Stimulated activated CD8-positive, alpha-beta memory T cell treated with anti-CD3 and anti-CD28 coated beads, Interleukin-7, amount 100 ng/mL, for 48 hours (primary cell): ENCODE results near the gene LAMC3.
"Not testable (repeated sequence)": the region's sequence is repeated elsewhere in the genome, so short reads cannot be mapped to it uniquely, and the experiment has no call there.

ENCODE experiments used
- DNase-seq, 2 donors: peaks; one replicate each; pipeline ENCODE4 v3.0.0-alpha.2; 2020; ENCODE audit warnings: low read depth in 1 of 2; ENCODE audit errors: extremely low read depth in 1 of 2

The LAMC3 gene

DNA sequence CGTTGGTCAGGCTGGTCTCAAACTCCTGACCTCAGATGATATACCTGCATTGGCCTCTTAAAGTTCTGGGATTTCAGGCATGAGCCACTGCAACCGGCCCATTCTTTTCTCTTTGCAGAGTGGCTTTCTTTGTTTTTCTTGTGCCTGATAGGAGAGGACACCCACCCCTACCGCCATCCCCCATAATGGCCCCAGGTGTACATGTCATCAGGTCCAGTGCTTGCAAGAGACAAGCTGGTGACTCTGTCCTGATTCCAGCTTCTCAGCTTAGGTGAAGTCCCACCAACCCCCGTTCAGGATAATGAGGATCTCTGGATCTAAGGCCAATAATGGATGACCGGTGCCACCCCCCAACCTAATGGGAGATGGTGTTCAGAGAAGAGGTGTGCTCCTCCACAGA is 85.0 kb downstream of the LAMC3 start:
- DNase-seq, result no peak

- no peak for DNase-seq
Observed at GRCh38 chr9:131094622-131095021, 85.6 kb downstream of the LAMC3 start.

GRCh38 chr9:131095666-131096268 is 86.8 kb downstream of the LAMC3 start:
- DNase-seq, result no peak

DNA sequence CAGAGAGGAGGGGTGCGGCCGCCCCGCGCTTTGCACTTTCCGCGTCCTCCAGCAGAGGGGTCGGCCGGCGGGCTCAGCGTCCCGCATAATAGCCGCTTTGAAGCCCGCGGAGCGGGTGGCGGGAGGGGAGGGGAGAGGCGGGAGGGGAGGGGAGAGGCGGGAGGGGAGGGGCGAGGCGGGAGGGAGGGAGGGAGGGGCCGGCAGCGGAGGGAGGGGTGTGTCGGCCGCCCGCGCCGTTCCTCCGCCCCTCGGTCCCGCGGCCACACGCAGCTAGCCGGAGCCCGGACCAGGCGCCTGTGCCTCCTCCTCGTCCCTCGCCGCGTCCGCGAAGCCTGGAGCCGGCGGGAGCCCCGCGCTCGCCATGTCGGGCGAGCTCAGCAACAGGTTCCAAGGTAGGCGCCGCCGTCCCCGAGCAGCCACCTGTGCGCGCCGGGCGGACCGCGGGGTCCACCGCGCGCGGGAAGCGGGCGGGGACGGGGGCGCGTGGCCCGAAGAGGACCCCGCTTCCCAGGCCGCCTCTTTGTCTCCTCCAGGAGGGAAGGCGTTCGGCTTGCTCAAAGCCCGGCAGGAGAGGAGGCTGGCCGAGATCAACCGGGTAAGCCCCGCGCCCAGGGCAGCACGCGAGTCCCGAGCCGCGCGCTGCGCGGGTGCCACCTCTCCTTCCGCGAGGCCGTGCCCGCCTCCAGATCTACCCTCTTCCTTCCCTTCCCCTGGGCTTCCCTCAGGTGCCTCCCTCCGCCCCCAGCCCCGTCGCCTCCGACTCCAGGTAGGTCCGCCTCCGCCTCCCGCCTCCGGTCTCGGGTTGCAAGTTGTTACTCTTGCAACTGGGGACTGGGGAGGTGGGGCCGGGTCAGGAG is 87.5 kb downstream of the LAMC3 start, which contains the start of gene AIF1L:
Gene AIF1L (plus strand): TSS at position 263 of the 857 bp plus-strand sequence. CDS start 99 bp downstream, at position 362.
- DNase-seq, result no peak

DNA sequence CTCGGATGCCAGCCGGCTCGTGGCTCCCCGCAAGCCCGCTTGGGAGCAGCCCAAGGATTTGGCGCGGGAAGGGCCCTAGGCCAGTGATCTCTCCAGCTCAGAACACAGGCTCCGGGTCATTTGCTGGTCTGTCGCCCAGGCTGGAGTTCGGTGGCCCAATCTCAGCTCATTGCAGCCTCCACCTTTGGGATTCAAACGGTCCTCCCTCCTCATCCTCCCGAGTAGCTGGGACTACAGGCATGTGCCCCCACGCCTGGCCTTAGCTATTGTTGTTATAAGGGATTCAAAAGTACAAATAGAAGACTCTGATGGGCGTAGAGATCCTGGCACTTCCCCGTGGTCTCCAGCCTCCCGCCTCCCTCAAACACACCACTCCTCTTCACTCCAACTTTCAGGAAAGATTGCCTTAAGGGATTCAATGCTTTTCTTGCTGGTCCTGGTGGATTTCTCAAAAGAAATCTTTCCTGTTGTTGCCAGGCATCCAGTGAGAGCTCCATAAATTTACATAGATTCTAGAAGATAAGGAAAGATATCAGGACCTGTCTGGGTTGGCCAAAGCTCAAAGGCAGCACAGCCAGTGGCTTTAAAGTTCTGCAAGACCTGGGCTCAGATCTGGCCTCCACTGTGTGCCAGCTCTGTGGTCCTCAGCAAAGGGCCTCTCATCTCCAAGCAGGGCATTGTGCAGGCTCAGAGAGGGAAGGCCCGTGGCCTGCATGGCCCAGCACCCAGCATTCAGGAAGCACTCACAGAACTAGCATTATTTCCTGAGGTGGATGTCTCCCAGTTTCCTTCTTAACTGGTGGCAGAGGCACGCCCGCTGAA is 88.4 kb downstream of the LAMC3 start:
- DNase-seq, result no peak

- no peak for DNase-seq
Observed at GRCh38 chr9:131097948-131098278, 88.9 kb downstream of the LAMC3 start.

- DNase-seq, result no peak
Observed at GRCh38 chr9:131098391-131099101, 89.6 kb downstream of the LAMC3 start.

DNA sequence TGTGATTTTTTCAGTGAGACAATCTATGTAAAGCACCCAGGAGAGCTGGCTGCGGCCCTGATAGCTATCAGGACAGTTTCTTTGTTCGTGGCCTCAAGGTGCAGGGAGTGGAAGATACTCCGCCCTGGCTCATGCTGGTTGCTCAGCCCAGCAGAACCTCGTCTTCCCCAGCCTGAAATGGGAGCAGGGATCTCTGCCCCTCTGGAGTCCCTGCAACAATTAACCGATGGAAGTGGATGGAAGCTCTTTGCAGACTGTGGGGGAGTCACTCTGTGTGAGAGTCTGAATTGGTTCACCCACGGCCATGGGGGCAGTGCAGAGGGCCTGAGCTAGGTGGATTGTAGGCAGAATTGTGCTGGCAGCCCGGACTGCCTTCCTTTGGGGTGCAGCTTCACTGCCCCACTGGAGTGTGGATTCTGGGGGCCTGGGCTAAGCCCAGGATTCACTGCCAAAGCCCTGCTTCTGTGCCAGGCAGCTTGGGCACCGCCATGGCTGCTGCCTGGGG is 90.2 kb downstream of the LAMC3 start:
- no peak for DNase-seq

- DNase-seq, result not testable (repeated sequence)
Observed at GRCh38 chr9:131099845-131100244, 90.9 kb downstream of the LAMC3 start.

GRCh38 chr9:131100445-131100844 is 91.5 kb downstream of the LAMC3 start:
- DNase-seq, result no peak

GRCh38 chr9:131101207-131101964 is 92.4 kb downstream of the LAMC3 start:
- DNase-seq, result no peak

DNA sequence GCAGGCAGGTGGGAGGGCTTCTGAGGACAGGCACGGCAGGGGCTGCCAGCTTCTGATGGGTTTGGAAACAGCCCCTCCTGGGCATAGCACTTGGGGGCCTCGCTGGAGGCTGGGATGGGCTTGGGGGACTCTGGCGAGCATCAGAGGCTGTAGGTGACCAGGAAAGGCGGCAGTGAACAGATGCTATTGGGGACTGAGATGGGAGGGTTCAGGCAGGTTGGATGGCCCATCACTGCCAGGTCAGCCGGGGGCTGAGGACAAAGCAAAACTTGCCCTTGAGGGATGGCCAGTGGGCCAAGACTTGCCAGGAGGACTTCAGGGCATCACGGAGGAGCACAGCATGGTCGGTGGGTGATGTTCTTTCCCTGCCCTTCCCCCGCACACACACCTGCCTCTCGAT is 94.0 kb downstream of the LAMC3 start:
- no peak for DNase-seq

DNA sequence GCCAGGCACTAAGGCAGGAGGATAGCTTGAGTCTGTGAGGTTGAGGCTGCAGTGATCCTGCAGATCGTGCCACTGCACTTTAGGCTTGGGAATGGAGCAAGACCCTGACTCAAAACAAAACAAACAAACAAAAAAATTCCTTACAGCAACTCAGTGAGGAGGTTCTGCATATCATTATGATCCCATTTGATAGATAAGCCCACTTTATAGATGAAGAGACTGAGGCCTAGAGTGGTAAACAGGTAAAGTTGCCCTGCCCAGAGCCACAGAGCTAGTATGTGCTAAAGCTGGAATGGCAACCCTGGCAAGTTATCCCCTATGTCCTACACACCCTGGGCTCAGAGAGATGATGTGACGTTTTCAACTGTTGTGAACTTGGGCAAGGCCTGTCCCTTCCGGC is 94.6 kb downstream of the LAMC3 start:
- no peak for DNase-seq

DNA sequence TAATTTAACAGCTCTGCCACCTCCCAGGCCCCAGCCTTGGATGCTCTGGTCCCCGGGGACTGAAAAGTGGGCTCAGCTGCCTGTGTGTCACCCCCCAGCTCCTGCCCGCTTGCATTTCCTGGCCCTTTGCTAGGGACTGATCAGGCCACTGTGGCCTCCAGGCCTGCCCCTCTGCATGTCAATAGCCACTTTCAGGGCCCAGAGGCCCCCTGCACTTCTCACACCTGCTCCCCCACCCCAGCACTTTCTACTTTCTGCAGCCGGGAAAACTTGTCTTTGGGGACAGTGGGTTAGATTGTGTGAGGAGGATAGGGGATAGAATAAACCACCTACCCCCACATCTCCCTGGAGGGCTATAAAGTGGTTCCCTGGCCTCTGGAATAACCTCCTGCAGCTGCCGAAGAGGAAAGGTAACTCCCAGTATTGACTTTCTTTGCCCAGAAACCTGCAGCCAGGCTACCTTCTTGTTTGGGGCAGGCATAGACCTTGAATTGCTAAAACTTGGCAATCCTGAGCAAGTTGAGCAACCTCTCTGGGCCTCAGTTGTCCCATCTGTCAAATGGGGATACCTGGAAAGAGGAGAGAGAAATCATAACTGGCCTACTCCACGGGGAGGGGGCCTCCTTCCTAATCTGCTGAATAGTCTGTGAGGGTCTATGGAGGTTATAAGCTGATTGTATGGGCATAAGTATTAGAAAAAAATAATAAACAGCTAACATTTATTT is 95.2 kb downstream of the LAMC3 start:
- DNase-seq, result no peak

DNA sequence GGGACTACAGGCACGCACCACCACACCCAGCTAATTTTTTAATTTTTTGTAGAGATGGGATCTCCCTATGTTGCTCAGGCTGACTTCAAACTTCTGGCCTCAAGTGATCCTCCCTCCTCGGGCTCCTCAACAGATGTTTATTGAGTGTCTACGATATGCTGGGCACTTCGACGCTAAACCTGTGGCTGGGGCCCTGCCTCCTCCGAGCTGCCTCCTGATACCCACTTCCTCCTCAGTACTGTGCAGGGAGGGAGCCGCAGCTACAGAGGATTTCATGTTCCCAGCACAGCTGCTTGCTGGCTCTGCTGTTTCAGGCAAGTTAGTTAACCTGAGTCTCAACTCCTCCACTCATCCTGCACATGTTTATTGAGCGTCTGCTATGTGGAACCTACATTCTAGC is 97.0 kb downstream of the LAMC3 start:
- DNase-seq, result no peak

DNA sequence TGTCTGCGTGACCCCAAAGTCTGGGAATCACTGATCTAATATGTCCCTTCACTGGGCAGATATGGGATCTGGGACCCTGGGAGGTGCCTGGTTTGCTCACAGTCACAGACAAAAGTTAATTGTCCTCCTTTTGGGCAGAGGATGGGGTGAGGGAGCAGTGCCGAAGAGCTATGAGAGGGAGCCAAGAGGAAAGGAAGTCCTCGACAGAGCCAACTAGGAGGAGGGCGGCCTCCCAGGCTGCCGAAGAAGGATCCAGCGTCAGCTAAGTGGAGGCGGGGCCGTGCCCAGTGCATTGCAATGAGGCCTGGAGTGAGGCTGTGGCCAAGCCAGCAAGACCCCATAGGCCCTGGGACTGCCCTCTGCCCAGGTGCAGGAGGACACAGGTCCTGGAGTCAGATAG is 98.8 kb downstream of the LAMC3 start:
- no peak for DNase-seq

GRCh38 chr9:131111186-131111853 is 102.3 kb downstream of the LAMC3 start:
- no peak for DNase-seq

GRCh38 chr9:131111854-131112311 is 102.9 kb downstream of the LAMC3 start:
- DNase-seq, result no peak
